H1 (cell line): ENCODE results near the gene SLMAP. TPM values are rescaled to one million over a fixed set of nuclear protein-coding genes. Genes with fewer than 3 reads are reported as not detected.

ENCODE experiments used
- CREB1 ChIP-seq: IDR thresholded peaks from 2 replicates; pipeline ENCODE4 v1.6.1; 2012; ENCODE audit warnings: inconsistent platforms
- EP300 ChIP-seq, 2 experiments: IDR thresholded peaks; 1 replicate in 1 of 2; 2 replicates in 1 of 2; pipeline ENCODE4 v1.6.1; 2011 to 2012; ENCODE audit warnings: low read depth in 2 of 2, low read length in 2 of 2, mild to moderate bottlenecking in 2 of 2, borderline replicate concordance in 1 of 2, inconsistent platforms in 1 of 2, moderate library complexity in 1 of 2
- NANOG ChIP-seq: IDR thresholded peaks from 2 replicates; pipeline ENCODE4 v1.6.1; 2011; ENCODE audit warnings: low read length, low read depth, mild to moderate bottlenecking, inconsistent platforms; ENCODE audit not compliant: insufficient read depth, poor library complexity, severe bottlenecking
- SAP30 ChIP-seq: fragments of 300-600 bp; sonication (generic); IDR thresholded peaks from 2 replicates; pipeline ENCODE4 v1.7.1; 2012; ENCODE audit warnings: low read length, moderate library complexity, mild to moderate bottlenecking, inconsistent platforms; ENCODE audit not compliant: insufficient read depth, insufficient replicate concordance
- TCF12 ChIP-seq: IDR thresholded peaks from 2 replicates; pipeline ENCODE4 v1.6.1; 2011; ENCODE audit warnings: low read depth, mild to moderate bottlenecking, low read length
- polyA plus RNA-seq, 7 experiments: library from polyadenylated mRNA; depleted of rRNA in 3 of 7; stranded (reverse) in 5 of 7; unstranded in 2 of 7; fragments of >200 nt in 5 of 7; fragments of 200-250 nt in 2 of 7; gene quantifications; 1 replicate in 5 of 7; 2 replicates in 1 of 7; 4 replicates in 1 of 7; pipeline versions ENCODE4 v1.2.1 to v1.2.3, GENCODE V29; 2011 to 2013; ENCODE audit warnings: missing spikeins in 2 of 7, mixed read lengths in 2 of 7
- total RNA-seq: library from RNA; stranded (reverse); fragmentation: NEBNext Ultra II Directional; extraction: Animal tissue kit (Norgen Biotek cat#: 25700); gene quantifications from 2 replicates; pipeline ENCODE4 v1.2.1, GENCODE V29; 2021
- TF ChIP-seq, protein P1 (sequence below): fragments of 300-600 bp; sonication (generic); IDR thresholded peaks from 2 replicates; pipeline ENCODE4 v1.7.1; 2012; ENCODE audit warnings: low read length, moderate library complexity, mild to moderate bottlenecking, inconsistent platforms; ENCODE audit not compliant: insufficient replicate concordance
- TF ChIP-seq, protein P2 (sequence below): IDR thresholded peaks from 2 replicates; pipeline ENCODE4 v1.6.1; 2012; ENCODE audit warnings: low read length, inconsistent platforms

SLMAP gene
- total and polyA plus RNA-seq, 2 of the 8 experiments (the other 6 are each of a cell fraction or from before 2014, with no cell fraction given), result 13.6 to 70.4 TPM

GRCh38 chr3:57827757-57828156 is 71.6 kb downstream of the SLMAP start (continued):
- TF ChIP-seq NANOG (no peak), CREB1 (no peak), TCF12 (no peak), SAP30 (no peak), EP300 (IDR thresholded peaks at IDR 0.05; ENCODE audit: borderline replicate concordance in 1 of 2, low read depth in 2 of 2, low read length in 2 of 2) (no peak)
- TF ChIP-seq, protein P1, sequence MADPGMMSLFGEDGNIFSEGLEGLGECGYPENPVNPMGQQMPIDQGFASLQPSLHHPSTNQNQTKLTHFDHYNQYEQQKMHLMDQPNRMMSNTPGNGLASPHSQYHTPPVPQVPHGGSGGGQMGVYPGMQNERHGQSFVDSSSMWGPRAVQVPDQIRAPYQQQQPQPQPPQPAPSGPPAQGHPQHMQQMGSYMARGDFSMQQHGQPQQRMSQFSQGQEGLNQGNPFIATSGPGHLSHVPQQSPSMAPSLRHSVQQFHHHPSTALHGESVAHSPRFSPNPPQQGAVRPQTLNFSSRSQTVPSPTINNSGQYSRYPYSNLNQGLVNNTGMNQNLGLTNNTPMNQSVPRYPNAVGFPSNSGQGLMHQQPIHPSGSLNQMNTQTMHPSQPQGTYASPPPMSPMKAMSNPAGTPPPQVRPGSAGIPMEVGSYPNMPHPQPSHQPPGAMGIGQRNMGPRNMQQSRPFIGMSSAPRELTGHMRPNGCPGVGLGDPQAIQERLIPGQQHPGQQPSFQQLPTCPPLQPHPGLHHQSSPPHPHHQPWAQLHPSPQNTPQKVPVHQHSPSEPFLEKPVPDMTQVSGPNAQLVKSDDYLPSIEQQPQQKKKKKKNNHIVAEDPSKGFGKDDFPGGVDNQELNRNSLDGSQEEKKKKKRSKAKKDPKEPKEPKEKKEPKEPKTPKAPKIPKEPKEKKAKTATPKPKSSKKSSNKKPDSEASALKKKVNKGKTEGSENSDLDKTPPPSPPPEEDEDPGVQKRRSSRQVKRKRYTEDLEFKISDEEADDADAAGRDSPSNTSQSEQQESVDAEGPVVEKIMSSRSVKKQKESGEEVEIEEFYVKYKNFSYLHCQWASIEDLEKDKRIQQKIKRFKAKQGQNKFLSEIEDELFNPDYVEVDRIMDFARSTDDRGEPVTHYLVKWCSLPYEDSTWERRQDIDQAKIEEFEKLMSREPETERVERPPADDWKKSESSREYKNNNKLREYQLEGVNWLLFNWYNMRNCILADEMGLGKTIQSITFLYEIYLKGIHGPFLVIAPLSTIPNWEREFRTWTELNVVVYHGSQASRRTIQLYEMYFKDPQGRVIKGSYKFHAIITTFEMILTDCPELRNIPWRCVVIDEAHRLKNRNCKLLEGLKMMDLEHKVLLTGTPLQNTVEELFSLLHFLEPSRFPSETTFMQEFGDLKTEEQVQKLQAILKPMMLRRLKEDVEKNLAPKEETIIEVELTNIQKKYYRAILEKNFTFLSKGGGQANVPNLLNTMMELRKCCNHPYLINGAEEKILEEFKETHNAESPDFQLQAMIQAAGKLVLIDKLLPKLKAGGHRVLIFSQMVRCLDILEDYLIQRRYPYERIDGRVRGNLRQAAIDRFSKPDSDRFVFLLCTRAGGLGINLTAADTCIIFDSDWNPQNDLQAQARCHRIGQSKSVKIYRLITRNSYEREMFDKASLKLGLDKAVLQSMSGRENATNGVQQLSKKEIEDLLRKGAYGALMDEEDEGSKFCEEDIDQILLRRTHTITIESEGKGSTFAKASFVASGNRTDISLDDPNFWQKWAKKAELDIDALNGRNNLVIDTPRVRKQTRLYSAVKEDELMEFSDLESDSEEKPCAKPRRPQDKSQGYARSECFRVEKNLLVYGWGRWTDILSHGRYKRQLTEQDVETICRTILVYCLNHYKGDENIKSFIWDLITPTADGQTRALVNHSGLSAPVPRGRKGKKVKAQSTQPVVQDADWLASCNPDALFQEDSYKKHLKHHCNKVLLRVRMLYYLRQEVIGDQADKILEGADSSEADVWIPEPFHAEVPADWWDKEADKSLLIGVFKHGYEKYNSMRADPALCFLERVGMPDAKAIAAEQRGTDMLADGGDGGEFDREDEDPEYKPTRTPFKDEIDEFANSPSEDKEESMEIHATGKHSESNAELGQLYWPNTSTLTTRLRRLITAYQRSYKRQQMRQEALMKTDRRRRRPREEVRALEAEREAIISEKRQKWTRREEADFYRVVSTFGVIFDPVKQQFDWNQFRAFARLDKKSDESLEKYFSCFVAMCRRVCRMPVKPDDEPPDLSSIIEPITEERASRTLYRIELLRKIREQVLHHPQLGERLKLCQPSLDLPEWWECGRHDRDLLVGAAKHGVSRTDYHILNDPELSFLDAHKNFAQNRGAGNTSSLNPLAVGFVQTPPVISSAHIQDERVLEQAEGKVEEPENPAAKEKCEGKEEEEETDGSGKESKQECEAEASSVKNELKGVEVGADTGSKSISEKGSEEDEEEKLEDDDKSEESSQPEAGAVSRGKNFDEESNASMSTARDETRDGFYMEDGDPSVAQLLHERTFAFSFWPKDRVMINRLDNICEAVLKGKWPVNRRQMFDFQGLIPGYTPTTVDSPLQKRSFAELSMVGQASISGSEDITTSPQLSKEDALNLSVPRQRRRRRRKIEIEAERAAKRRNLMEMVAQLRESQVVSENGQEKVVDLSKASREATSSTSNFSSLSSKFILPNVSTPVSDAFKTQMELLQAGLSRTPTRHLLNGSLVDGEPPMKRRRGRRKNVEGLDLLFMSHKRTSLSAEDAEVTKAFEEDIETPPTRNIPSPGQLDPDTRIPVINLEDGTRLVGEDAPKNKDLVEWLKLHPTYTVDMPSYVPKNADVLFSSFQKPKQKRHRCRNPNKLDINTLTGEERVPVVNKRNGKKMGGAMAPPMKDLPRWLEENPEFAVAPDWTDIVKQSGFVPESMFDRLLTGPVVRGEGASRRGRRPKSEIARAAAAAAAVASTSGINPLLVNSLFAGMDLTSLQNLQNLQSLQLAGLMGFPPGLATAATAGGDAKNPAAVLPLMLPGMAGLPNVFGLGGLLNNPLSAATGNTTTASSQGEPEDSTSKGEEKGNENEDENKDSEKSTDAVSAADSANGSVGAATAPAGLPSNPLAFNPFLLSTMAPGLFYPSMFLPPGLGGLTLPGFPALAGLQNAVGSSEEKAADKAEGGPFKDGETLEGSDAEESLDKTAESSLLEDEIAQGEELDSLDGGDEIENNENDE, result no peak
- TF ChIP-seq, protein P2, sequence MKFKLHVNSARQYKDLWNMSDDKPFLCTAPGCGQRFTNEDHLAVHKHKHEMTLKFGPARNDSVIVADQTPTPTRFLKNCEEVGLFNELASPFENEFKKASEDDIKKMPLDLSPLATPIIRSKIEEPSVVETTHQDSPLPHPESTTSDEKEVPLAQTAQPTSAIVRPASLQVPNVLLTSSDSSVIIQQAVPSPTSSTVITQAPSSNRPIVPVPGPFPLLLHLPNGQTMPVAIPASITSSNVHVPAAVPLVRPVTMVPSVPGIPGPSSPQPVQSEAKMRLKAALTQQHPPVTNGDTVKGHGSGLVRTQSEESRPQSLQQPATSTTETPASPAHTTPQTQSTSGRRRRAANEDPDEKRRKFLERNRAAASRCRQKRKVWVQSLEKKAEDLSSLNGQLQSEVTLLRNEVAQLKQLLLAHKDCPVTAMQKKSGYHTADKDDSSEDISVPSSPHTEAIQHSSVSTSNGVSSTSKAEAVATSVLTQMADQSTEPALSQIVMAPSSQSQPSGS, result no peak
